Stimulated activated CD4-positive, alpha-beta T cell treated with anti-CD3 and anti-CD28 coated beads, TNF-alpha, amount 100 ng/mL, for 24 hours (primary cell): Measurements from ENCODE around the gene TIPARP.
A peak's percentile ranks its signal among the peaks of the same experiment; 100 is the strongest.

Experiments used
- DNase-seq, 3 experiments: peaks; one replicate each; pipeline ENCODE4 v3.0.0-alpha.2; 2020; ENCODE audit warnings: low read depth in 3 of 3

Gene TIPARP

DNA sequence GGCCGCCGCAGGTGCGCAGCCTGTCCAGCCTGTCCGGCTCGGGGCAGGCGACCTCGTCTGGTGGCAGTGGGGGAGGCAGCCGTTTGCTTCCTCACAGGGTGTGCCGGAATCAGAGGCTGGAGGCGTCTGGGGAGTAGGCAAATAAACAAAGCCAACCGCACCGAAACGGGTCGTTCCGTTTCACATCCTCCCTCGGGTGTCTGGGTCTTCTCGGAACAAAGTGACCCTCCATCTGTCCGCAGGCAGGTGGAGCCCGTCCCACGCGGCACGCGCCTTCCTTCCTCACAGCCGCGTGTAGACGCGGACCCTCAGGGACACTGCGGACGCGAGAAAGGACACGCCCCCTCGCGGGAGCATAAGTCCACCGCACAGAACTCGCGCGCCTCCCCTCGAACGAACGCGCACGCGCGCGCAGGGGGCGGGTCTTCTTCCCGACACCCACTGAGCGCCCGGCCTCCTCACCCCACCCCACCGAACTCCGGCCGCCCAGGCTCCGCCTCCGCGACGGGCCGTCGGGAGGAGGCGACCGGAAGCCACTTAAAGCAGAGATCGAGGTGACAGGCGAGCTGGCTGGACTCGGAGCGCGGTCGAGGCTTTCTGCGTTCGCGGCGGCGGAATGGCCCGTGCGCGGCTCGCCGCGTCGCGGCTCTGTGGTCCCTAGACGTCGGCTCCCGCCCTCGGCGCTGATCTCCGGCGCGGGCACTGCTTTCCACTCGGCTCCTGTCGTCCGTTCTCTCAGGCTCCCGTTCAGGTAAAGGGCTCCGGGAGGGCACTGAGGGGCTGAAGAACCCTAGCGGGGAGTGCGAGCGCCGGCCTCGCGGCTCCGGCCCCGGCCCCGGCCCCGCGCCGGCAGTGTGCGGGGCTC lies at the start of gene TIPARP:
Gene TIPARP, plus strand, starts transcription at position 545 of the 865 bp plus-strand sequence. CDS start 3,108 bp downstream, outside the sequence.
- peak; percentile 95 to 98 (median 97) for DNase-seq

GRCh38 chr3:156626104-156626503 lies 48.3 kb upstream of the TIPARP start:
- no peak for DNase-seq

DNA sequence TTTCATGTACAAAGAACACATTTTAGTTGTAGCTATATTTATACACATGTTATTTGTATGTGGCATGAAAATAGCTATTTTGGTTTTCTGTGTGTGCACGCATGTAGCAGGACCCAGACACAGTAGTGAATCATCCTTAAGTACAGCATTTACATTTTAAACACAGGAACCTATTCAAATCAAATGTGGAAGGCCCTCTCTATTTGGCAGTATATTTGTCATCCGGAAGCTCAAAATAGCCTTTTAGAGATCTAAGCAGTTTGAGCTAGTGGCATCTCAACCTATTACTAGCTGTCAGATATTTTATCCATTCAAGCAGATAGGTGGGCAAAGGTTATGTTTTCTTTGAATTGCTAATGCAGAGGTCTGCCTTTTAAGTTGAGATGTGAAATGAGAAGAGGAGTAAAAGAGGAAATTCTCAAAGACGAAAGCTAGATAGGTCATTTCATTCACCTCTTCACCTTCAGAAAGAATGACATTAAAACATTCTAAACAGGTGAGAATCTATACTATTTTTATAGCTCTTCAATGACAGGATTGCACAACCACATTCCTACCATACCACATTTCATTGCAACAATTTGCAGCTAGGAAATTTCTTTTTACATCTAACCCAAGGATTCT lies 46.3 kb upstream of the TIPARP start:
- no peak for DNase-seq

DNA sequence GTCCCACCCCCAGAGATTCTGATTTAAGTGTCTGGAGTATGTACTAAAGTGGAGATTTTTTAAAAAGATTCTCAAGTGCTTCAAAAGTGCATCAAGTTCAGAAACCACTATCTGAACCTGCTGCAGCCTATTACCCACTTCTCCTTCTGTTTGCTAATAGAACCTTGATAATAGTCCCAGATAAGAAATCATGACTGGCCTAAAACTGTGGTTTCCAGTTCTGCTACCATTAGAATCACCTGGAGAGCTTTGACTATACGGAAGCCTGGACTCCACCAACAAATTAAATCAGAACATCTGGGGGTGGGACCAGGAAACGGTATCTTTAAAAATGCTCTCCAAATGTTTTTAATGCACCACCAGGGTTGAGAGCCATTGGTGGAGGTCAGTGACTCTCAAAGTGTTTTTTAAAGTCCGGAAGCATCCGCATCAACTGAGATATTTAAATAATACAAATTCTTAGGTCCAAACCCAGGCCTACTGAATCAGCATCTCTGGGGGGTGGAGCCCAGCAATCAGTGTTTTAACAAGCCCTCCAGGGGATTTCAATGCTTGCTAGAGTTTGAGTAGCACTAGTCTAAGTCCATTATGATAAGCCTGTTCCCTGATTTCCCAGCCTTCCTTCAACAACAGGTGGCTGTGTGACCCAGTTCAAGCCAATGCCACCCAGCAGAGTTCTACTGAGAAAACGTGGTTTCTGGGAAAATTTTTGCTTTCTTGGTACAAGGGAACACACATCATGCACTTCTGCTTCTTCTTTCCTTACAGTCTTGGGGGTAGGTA lies 45.4 kb upstream of the TIPARP start:
- DNase-seq = no peak

GRCh38 chr3:156630081-156630772 lies 44.2 kb upstream of the TIPARP start:
- DNase-seq = no peak

DNA sequence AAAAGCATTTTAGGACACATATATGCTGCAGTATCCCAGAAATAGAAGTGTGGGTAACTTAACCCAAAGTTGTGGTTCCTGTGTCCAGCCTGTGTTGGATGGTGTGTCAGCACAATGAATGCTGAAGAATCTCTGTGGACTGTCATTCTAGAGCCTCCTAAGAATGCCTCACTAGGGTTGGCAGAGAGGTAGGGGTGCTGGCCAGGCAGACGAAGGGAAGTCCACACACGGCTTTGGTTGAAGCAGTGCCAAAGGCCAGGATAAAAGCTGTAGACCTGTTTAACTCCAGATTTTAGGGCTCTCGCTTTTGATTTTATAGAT lies 43.7 kb upstream of the TIPARP start:
- no peak for DNase-seq

GRCh38 chr3:156631323-156631722 lies 43.1 kb upstream of the TIPARP start:
- DNase-seq = no peak

DNA sequence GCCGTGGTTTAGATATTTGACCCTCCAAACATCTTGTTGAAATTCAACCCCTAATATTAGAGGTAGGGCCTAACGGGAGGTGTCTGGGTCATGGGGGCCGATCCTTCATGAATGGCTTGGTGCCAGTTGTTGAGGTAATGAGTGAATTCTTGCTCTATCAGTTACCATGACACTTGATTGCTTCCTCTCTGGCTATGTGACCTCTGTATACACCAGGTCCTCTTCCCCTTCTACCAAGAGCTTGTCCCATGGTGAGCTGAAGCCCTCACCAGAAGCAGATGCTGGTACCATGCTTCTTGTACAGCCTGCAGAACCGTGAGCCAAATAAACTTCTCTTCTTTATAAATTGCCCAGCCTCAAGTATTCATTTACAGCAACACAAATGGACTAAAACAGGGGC lies 41.8 kb upstream of the TIPARP start:
- no peak for DNase-seq

DNA sequence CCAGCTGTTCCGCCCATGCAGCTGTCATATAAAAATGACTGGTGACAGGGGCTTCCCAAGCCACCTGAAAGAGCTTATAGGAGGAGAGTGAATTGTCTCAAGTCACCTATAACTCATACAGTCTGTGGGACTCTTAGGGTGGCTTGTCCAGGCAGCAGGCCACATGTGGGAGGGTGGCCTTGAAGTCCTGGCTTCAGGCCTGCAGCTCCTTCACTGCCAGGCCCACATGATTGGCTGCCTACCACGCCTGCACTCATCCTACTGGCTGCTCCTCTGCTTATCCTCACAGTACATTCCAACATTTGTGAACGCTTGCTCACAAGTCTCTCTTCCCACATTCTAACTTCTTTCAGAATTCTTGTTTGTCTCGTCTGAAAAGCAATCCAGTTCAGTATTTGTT lies 41.1 kb upstream of the TIPARP start:
- no peak for DNase-seq

- DNase-seq = no peak
Measured at GRCh38 chr3:156635034-156635433, 39.4 kb upstream of the TIPARP start.

DNA sequence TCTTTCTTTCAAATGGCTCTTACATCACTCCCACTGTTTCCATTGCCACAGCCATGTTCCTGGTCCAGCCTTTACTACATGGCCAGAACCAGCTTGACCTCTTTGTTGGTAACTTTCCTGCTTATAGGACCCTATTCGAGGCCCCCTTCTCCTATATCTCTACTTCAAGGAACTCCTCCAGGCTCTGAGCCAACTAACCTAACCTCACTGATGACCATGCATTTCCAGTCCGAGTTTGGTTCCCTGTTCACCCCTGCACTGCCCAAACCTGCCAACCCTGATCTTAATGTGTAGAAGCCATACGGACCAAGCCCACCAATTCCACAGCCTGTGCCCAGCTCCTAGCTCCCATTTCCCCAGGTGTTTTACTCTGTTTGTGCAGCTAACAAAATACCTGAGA lies 38.4 kb upstream of the TIPARP start:
- DNase-seq = no peak

DNA sequence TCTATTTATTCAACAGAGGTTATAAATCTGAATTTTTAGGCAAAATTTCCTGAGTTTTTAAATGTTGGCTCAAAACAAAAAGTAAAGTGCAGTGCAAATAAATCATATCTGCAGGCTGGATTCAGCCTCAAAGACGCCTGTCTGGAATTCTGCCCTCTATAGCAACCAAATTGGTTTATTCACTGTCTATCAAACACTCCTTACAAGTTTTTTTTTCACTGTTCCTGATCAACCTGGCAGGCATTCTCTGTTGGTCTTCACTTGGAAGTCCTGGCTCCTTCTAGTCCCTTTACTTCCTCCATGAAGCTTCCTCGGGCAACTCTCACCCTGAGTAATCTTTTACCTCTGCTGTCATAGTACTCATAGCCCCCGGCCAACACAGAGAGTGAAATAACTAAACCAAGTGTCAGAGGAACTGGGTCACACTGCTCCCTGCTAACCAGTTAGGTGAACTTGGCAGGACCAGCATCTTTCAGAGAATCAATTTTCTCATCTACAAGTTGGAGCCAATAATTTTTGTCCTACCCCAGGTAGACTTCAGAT lies 36.8 kb upstream of the TIPARP start:
- no peak for DNase-seq

GRCh38 chr3:156638271-156638670 lies 36.1 kb upstream of the TIPARP start:
- no peak for DNase-seq

GRCh38 chr3:156639414-156640023 lies 34.9 kb upstream of the TIPARP start:
- DNase-seq = no peak

DNA sequence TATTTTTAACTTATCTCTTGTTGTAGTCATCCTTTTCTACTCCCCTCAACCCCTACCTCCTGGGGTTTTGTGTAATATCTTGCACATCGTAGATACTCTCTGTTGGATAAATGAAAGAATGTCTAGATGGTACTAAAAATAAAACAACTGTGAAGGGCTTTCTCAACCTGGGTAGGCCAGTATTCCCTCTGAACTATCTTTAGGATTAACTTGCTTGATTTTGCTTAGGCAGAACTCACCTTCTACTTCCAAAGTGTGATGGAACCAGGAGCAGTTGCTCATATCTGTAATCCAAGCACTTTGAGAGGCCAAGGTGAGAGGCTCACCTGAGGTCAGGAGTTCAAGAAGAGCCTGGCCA lies 32.8 kb upstream of the TIPARP start:
- no peak for DNase-seq

GRCh38 chr3:156642750-156643728 lies 31.4 kb upstream of the TIPARP start:
- no peak for DNase-seq

DNA sequence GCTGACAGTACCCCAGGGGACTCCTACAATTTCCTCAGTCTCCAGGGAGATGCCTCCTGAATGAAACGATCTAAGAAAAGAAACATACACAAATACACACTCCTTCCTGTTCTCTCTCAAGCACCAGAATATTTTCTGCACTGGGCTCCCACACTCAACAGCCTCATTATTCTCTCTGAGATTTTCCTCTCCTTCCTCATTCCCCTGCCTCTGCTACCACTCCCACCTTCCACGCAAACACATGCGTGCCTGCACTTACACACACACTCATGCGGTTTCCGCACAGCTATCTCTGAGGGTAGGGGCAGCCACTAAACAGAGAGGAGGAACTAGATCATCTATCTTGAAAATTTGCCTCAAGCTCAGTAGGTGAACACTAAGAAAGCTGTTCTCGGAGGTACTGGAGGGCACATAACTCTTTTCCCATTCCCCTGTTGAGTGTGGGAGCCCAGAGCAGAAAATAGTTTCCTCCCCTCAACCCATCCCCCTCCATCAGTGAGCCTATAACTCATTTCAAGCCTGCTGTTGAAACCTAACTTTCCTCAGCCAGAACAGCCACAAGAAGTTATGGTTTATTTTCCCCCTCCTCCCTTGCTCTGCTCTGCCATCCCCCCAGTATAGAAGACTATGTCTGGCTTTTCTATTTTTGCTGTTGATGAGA lies 30.5 kb upstream of the TIPARP start:
- DNase-seq = peak in 1 of 3 experiments; percentile 16

DNA sequence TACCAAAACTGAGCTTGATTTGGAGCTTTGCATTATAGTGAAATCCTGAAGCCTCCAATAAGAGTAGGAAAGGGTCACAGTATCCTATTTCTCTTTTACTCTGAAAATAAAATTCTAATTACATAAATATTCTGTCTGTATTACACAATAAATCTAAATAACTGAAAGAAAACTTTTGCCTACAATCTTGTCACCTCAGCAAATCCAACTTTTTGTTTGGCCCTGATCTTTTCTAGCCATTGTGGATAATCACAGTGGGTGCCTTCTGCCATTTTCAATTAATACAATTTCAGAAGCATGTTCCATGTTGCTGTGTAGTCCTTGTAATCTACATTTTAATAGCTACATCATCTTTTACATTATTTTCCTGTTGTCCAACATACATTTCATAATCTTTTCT lies 29.4 kb upstream of the TIPARP start:
- no peak for DNase-seq

GRCh38 chr3:156646958-156647357 lies 27.4 kb upstream of the TIPARP start:
- no peak for DNase-seq

GRCh38 chr3:156648086-156648485 lies 26.3 kb upstream of the TIPARP start:
- DNase-seq = no peak
